Measurements from ENCODE around the gene LUZP2.
"Not testable (repeated sequence)": the region's sequence is repeated elsewhere in the genome, so short reads cannot be mapped to it uniquely, and the experiment has no call there.

Gene LUZP2

GRCh38 chr11:24842308-24842707 lies 345.5 kb downstream of the LUZP2 start:
- DNase-seq, result no peak

- DNase-seq, result no peak
Observed at GRCh38 chr11:24844406-24844805, 347.6 kb downstream of the LUZP2 start.

DNA sequence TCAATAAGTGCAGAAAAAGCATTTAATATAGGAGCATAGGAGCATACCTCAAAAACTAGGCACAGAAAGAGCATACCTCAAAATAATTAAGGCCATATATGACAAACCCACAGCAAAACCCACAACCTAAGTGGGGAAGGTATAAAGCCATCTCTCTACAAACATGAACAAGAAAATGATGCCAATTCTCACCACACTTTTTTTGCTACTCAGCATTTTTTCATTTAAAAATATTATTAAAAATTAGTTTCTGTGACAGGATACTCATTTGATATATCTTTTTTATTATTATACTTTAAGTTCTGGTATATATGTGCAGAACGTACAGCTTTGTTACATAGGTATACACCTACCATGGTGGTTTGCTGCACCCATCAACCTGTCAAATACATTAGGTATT lies 352.0 kb downstream of the LUZP2 start:
- no peak for DNase-seq

DNA sequence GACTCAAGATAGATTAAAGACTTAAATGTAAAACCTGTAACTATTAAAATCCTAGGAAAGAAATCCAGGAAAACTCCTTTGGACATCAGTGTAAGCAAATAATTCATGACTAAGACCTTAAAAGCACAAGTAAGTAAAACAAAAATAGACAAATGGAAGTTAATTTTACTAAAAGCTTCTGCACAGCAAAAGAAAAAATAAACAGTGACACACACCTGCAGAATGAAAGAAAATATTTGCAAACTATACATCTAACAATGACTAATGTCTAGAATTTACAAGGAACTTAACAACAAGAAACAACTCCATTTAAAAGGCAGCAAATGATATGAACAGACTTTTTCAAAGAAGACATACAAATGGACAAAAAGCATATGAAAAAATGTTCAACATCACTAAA lies 359.1 kb downstream of the LUZP2 start:
- DNase-seq, result no peak

DNA sequence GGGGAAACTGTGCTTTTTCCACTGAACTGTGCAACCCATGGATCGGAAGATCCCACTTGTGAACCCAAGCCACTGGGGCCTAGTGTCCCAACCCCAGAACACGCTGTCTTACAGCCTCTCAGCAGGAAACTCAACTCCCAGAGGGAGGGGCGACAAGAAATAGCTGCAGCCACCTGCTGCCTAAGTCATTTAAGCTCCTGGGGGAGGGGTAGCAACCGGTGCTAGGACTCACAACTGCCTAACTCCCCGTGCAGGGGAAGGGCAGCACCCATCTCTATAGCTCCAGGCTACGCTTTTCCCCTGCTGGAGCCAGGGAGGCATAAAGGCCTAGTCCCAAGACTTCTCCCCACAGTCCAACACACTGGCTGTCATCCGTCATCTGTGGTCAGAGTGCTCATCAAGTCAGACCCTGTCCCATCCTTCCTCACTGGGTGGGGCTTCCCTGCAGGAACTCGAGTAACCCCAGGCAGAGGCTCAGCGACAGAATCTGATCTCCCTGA lies 363.0 kb downstream of the LUZP2 start:
- DNase-seq, result no peak

GRCh38 chr11:24861440-24861839 lies 364.6 kb downstream of the LUZP2 start:
- no peak for DNase-seq

GRCh38 chr11:24866743-24867142 lies 369.9 kb downstream of the LUZP2 start:
- no peak for DNase-seq

GRCh38 chr11:24870048-24870447 lies 373.2 kb downstream of the LUZP2 start:
- no peak for DNase-seq

DNA sequence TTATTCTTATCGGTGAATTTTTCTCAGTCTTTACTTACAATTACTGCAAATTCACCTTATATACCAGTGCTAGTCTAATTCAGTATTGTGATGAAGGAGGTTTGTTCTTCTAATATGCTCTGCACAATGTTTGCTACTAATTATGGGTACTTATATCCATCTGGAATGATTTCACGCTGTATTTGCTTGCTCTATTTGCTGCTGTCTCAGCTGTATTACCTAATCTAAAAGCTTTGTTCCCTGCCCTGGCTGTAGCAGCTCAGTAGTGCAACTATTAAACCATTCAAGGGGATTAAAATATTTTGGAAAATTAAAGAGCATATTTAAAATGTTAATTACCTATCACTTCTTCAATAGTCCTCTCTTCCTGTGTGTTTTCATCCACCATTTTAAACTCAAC lies 375.3 kb downstream of the LUZP2 start:
- DNase-seq, result no peak

DNA sequence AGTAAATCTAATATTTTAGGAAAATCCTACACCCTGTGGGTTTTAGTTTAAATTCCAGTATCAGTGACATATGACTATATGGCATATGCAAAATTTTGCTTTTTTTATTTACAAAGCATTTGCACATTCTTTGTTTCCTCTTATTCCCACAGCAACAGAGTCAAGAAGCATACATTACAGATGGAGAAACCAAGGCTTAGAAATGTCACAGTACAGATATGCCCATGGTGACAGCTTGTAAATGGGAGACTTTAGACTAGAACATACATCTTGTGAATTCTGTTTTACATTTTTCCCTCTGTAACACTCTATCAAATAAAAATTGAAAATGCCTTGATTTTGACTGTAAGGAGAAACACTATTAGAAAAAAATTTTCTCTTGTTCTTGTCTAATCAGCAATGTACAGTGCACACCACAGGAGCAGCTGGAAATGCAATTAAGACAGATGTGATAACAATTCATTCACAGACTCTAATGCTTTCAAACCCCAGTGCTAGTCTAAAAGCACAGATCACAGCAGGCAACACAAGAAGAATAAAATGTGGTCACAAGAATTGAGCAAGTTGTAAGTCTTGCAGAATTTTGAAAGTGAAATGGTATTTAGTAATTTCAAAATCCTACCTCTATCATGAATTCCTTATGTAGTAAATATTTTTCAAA lies 375.9 kb downstream of the LUZP2 start:
- no peak for DNase-seq

DNA sequence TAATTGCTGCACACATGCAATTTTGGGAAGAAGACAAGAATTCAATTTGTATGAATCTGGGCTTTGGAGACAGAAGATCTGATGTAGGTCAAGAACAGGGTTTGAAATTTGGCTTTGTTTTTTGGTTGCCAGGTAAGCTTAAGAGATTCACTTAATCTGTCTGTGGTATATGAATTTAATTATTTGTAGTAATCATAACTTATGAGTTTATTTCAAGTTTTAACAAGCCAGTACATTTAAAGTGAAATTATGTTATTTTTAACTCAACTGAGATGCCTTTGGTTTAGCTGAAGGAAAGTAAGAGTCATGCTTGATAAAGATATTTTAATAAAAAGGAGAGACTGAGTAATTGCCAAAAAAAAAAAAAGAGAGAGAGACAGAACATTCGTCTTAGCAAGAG lies 384.1 kb downstream of the LUZP2 start:
- DNase-seq, result no peak

GRCh38 chr11:24885580-24886173 lies 388.8 kb downstream of the LUZP2 start:
- no peak for DNase-seq

GRCh38 chr11:24886880-24887619 lies 390.2 kb downstream of the LUZP2 start:
- DNase-seq, result no peak

DNA sequence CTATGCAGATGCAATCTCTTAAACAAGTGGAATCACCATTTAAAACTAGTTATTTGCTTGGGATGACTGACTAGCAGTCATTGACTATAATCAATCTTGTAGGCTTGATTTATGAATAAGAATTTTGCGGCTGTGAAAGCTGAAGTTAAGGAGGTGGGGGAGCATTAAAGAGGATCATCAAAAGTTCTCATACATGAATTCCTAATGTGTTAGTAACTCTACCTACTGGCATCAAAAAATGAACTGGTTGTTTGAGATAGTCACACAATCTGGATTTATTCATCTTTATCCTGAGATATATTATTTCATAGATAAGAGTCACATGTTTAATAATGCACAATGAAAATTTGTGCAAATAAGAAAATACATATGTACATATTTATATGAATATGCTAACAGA lies 393.6 kb downstream of the LUZP2 start:
- no peak for DNase-seq

GRCh38 chr11:24891845-24892492 lies 395.1 kb downstream of the LUZP2 start:
- DNase-seq, result not testable (repeated sequence)

DNA sequence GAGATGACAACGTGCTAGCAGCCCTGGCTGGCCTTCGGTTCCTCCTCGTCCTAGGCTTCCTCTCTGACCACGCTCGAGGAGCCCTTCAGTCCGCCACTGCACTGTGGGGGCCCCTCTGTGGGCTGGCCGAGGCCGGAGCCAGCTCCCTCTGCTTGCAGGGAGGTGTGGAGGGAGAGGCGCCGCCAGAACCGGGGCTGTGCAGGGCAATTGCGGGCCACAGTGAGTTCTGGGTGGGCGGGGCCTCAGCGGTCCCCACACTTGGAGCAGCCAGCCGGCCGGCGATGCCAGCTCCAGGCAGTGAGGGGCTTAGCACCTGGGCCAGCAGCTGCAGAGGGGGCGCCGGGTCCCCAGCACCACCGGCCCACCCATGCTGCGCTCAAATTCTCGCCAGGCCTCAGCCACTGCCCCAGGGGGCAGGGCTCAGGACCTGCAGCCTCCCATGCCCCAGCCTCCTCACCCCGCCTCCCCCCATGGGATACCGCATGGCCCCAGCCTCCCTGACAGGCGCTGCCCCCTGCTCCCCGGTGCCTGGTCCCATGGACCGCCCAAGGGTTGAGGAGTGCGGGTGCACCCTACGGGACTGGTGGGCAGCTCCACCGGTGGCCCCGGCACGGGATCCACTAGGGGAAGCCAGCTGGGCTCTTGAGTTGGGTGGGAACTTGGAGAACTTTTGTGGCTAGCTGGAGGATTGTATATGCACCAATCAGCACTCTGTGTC lies 399.4 kb downstream of the LUZP2 start:
- no peak for DNase-seq

DNA sequence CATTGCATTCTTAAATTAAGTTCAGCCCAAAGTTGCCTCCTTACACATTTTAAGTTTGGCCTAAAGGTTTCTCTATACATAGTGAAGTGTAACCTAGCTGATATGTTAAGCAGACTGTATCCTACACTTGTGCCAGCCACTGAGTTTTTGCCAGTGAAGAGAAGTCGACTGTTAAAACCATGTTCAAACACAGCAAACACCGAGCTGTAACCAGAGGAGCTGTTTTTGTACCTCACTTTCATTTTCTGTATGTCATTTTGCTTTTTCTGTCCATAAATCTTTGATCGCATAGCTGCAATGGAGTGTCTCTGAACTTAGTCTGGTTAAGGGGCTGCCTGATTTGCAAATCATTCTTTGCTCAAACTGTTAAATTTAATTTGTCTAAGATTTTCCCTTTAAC lies 403.7 kb downstream of the LUZP2 start:
- no peak for DNase-seq

DNA sequence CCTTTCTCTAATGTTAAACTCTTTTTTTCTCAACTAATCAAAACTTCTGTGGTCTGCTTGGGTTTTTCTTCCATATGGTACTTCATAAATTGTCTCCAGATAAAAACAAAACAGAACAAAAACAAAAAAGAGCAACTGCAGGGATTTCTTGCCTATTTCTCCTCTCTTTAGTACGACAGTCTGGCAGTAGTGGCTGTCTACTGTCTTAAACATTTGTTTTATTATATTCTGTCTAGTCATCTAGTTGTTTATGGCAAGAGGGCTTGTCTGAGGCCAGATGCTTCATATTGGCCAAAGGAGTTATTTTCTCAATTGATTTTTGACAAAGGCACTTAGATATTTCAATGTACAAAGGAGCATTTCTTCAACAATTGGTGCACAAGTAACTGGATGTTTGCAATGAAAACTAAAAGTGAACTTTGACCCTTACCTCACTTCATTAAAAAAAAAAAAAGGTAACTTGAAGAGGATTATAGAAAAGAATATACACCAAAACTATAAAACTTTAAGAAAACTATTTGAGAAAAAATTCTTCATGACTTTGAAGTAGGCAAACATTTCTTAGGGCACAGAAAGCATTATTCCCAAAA lies 404.2 kb downstream of the LUZP2 start:
- no peak for DNase-seq

- DNase-seq, result no peak
Observed at GRCh38 chr11:24903555-24903954, 406.7 kb downstream of the LUZP2 start.

DNA sequence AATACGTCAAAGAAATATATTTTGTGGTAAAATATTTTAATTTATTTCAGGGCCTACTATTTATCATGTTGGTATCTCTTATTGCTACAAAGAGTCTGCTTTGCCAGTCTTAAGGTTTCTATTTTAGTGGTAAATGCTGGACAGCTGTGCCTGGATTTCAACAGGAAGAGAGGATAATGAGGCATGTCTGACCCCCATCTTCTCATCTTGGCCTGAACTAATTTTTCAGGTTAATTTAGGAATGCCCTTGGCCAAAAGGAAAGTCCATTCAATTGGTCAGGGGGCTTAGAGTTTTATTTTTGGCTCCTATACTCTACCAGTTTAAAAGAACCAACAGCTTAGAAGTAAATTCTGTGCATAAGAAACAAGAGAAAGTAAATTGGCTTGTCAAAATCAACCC lies 428.2 kb downstream of the LUZP2 start:
- DNase-seq, result no peak

DNA sequence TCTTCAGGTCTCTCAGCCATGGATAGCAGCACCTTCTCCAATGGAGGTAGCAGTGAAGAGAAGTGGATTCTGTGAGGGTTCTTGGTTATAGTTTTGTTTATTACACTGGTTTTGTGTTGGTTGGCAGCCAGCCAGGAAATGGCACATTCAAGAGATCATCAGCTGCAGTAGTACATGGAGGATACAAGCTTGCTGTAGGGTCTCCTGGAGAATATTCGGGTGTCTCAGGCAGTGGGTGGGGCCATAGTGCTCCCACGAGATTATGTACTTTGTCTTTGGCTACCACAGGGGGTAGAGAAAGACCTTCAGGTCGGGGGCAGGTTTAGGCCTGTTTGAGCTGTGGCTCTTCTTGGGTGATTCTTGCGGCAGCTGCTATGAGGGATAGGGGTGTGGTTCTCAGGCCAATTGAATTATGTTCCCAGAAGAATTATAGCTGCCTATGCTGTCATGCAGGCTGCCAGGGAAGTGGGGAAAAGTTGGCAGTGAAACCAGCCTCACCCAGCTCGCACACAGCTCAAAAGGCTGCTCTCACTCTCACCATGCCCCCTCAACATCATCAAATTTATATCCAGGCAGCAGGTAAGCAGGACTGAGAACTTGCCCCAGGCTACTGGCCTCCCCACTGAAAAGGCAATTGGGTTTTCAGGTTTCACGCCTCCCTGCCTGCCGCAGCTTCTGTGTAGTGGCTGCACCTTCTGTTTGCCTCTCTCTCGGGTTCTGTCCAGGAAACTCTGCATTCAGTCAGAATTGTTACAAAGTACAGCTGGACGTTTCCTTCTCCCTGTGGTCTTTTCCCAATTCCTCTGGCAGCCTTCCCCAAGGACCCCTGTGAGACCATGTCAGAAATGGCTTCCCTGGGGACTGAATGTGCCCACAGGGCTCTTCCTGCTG lies 435.5 kb downstream of the LUZP2 start:
- DNase-seq, result no peak
